ENCODE results near the gene MPP1. TPM values are rescaled to one million over a fixed set of nuclear protein-coding genes. Genes with fewer than 3 reads are reported as not detected.

MPP1 gene
- total and polyA plus RNA-seq, 7 experiments from 2014 or later: 23.2 to 76.7 (median 34.8) TPM

DNA sequence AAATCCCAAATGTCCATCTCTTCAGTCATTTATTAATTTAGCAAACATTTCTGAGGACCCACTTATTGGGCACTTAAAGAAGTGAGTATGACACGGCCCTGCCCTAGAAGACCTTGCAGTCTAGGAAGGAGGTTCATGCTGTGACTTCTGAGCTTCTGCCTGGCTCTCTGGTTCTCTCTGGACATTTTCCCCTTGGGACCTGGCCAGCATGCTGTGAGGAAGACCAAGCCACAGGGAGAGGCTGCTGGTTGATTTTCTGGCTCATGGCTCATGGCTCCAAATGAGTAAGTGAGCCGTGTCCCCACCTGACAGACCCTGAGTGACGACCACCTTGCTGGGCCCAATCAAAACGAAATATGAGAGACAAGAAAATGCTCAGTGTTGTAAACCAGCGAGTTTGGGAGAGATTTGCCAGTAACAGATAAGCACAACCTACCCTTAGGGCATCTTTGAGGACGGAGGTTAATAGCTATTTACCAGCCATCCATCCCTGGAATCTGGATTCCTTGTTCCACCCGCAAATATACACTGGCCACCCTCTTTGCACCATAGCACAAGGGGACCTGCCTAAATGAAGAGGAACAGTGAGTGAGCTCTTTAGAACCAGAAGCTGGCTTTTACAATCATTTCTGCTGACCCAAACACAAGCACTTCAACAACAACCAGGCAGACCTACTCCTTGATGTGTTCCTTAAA, 876 bp downstream of the MPP1 start:
- ATAC-seq: no peak
- Mint-ChIP-seq H3K27me3 (no peaks in the 10 kb centered on the region), H3K36me3 (peaks cover 0 to 3% (median 0%) of the 10 kb centered on the region in 5 donors), H3K4me3 (peak overlapping the region; percentile 80 to 91 (median 84)), H3K27ac (peak overlapping the region; percentile 31 to 82 (median 73)), H3K4me1 (peaks cover 16 to 53% (median 49%) of the 10 kb centered on the region in 7 donors), H3K9me3 (peaks cover 0 to 3% (median 0%) of the 10 kb centered on the region in 11 donors)
- Histone ChIP-seq H3K36me3 (ENCODE audit: control insufficient read depth in 2 of 3, insufficient read depth in 3 of 3, low read length in 3 of 3) (no peaks in the 10 kb centered on the region), H3K27ac (ENCODE audit: low read depth, low read length) (peak overlapping the region; percentile 74), H3K9me3 (ENCODE audit: control insufficient read depth in 2 of 3, low read length in 3 of 3) (no peaks in the 10 kb centered on the region), H3K4me1 (ENCODE audit: control insufficient read depth in 2 of 2, insufficient read depth in 2 of 2, low read length in 2 of 2) (peaks cover 0 to 34% of the 10 kb centered on the region in 2 donors), H3K27me3 (ENCODE audit: control insufficient read depth in 2 of 2, insufficient read depth in 2 of 2, low read length in 2 of 2) (no peaks in the 10 kb centered on the region), H3K4me3 (ENCODE audit: low read length) (peak overlapping the region; percentile 55)
- ChIA-PET CTCF (no interaction called here), POLR2A (interaction anchor here (2.1 kb wide), 1 partner anchor 42 kb away, joined by 15 read pairs; the partner anchor contains the start of gene DKC1)
- no peak for DNase-seq
- intact Hi-C loops (cut with micrococcal nuclease): loop anchor here (5.0 to 10.0 kb wide), 2 partner anchors 38 to 810 kb away; partner anchors contain the start of genes SPRY3 (in 1 of the 2) and TMLHE (in 1 of the 2)

DNA sequence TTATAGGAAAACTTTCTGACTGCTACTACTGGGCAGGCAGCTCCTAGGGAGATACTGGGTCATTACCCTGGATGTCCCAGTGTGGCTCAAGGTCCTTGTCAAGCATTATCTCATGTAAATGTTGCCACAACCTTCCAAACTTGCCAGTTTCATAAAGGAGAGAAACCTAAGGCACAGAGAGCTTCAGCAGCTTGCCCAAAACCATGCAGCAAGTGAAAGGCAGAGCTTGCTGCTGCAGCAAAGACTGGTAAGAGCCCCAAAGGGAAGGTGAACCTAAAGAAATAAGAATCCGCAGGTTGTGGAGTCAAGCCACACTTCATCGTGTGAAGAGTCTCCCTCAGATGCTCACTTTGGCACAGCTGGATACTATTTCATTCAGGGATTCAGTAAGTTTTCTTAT, 2.3 kb downstream of the MPP1 start:
- ChIA-PET CTCF (no interaction called here), POLR2A (no interaction called here)
- Mint-ChIP-seq H3K27ac (peak overlapping the region in 7 of 9 donors; percentile 32 to 92 (median 72)), H3K4me1 (peaks cover 20 to 64% (median 56%) of the 10 kb centered on the region in 7 donors), H3K4me3 (peak overlapping the region in 8 of 10 donors; percentile 29 to 87 (median 68)), H3K36me3 (peaks cover 0 to 3% (median 0%) of the 10 kb centered on the region in 5 donors), H3K9me3 (peaks cover 0 to 3% (median 0%) of the 10 kb centered on the region in 11 donors), H3K27me3 (no peaks in the 10 kb centered on the region)
- peak overlapping the region; percentile 48 for H3K27ac ChIP-seq (ENCODE audit: low read depth, low read length)
- no peaks in the 10 kb centered on the region for H3K27me3 ChIP-seq (ENCODE audit: control insufficient read depth in 2 of 2, insufficient read depth in 2 of 2, low read length in 2 of 2)
- DNase-seq: no peak
- no peaks in the 10 kb centered on the region for H3K36me3 ChIP-seq (ENCODE audit: control insufficient read depth in 2 of 3, insufficient read depth in 3 of 3, low read length in 3 of 3)
- ATAC-seq: no peak
- H3K4me1 ChIP-seq (ENCODE audit: control insufficient read depth in 2 of 2, insufficient read depth in 2 of 2, low read length in 2 of 2): peaks cover 0 to 40% of the 10 kb centered on the region in 2 donors
- intact Hi-C loops (cut with micrococcal nuclease): loop anchor here (5.0 to 10.0 kb wide), 2 partner anchors 39 to 812 kb away; partner anchors contain the start of genes SPRY3 (in 1 of the 2) and TMLHE (in 1 of the 2)
- H3K9me3 ChIP-seq (ENCODE audit: control insufficient read depth in 2 of 3, low read length in 3 of 3): no peaks in the 10 kb centered on the region
- no peak overlapping the region for H3K4me3 ChIP-seq (ENCODE audit: low read length)

DNA sequence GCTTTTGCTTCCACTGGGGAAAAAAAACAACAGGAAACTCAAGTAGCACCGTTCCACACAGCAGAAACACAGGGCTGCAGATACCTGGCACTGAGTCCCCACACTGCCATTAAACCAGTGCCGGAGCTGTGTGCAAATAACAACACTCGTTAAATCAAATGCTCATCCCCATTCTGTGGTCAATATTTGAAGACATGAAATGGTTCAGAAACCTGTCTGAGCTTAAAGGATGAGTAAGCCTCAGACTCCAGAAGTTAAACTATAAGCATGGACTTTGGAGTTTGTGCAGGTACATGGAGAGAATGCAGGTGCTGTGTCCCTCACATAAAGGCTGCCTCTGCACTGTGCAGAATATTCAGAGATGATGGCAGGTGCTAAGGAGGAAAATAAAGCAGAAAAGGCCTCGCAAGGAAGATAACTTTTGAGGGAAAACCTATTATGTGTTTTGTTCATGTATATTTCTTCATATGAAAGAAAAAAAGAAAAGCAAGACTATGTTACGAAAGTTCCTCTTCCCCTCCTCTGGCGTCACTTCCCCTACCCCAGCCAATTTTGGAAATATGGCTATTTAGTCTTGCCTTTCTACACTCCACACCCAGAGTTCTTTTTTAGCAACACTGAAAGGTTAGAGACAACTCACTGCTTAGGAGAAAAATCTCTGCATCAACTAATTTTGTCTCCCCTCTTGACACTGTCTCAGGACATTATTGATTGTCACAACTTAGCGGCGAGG, 4.6 kb downstream of the MPP1 start:
- H3K4me1 Mint-ChIP-seq: peaks cover 20 to 70% (median 57%) of the 10 kb centered on the region in 7 donors
- Histone ChIP-seq H3K27me3 (ENCODE audit: control insufficient read depth in 2 of 2, insufficient read depth in 2 of 2, low read length in 2 of 2) (no peaks in the 10 kb centered on the region), H3K9me3 (ENCODE audit: control insufficient read depth in 2 of 3, low read length in 3 of 3) (no peaks in the 10 kb centered on the region), H3K4me1 (ENCODE audit: control insufficient read depth in 2 of 2, insufficient read depth in 2 of 2, low read length in 2 of 2) (peaks cover 0 to 40% of the 10 kb centered on the region in 2 donors), H3K36me3 (ENCODE audit: control insufficient read depth in 2 of 3, insufficient read depth in 3 of 3, low read length in 3 of 3) (no peaks in the 10 kb centered on the region), H3K4me3 (ENCODE audit: low read length) (no peak overlapping the region), H3K27ac (ENCODE audit: low read depth, low read length) (peak overlapping the region; percentile 39)
- ChIA-PET CTCF (no interaction called here), POLR2A (no interaction called here)
- no peaks in the 10 kb centered on the region for H3K27me3 Mint-ChIP-seq
- peak overlapping the region; percentile 7 to 77 (median 52) for H3K4me3 Mint-ChIP-seq
- DNase-seq: no peak
- H3K36me3 Mint-ChIP-seq: peaks cover 0 to 12% (median 0%) of the 10 kb centered on the region in 5 donors
- ATAC-seq: no peak
- H3K9me3 Mint-ChIP-seq: no peaks in the 10 kb centered on the region
- peak overlapping the region; percentile 33 to 84 (median 58) for H3K27ac Mint-ChIP-seq
- intact Hi-C loops (cut with micrococcal nuclease): loop anchor here (5.0 to 10.0 kb wide), 2 partner anchors 42 to 814 kb away; partner anchors contain the start of genes SPRY3 (in 1 of the 2) and TMLHE (in 1 of the 2)

DNA sequence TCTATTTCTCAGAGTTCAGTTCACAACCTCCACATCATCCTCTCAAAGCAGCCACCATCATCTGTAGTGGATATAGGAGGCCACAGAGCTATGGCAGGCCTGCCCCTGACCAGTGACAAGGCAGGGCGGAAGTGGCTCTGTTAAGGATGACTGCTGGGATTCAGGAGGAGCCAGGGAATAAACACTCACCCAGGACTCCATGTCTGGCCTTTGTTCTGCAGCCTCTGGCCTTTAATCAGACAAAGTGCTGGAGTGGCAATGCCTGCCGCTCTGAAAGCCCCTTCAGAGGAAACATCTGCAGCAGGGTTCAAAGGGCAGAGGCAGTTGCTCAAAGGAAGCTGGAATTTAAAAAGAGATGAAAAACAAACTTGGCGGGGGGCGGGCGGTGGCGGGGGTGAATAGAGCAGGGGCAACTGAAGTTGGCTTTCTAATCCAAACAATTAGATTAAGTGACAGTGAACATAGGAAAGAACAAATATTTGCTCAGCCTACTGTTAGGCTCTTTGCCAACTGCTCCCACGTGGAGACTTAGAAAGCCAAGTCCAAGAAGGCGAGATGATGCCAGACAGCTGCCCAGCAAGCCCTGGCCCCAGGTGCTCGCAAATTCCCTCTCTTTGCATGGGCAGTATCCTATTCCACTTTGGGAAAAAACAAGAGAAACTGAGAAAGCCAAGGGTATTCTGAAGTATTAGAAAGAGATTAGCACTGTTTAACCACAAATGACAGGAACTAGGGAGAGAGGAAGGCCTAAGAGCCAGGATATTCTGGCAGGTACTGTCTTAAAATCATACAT, 5.5 kb downstream of the MPP1 start:
- ChIA-PET POLR2A (interaction anchor here (1.7 kb wide), 1 partner anchor 37 kb away, joined by 6 read pairs; the partner anchor contains the start of gene DKC1), CTCF (no interaction called here)
- Histone ChIP-seq H3K9me3 (ENCODE audit: control insufficient read depth in 2 of 3, low read length in 3 of 3) (no peaks in the 10 kb centered on the region), H3K27ac (ENCODE audit: low read depth, low read length) (peak overlapping the region; percentile 39), H3K27me3 (ENCODE audit: control insufficient read depth in 2 of 2, insufficient read depth in 2 of 2, low read length in 2 of 2) (no peaks in the 10 kb centered on the region), H3K4me1 (ENCODE audit: control insufficient read depth in 2 of 2, insufficient read depth in 2 of 2, low read length in 2 of 2) (peaks cover 0 to 40% of the 10 kb centered on the region in 2 donors), H3K36me3 (ENCODE audit: control insufficient read depth in 2 of 3, insufficient read depth in 3 of 3, low read length in 3 of 3) (no peaks in the 10 kb centered on the region), H3K4me3 (ENCODE audit: low read length) (no peak overlapping the region)
- DNase-seq: no peak
- Mint-ChIP-seq H3K36me3 (peaks cover 0 to 12% (median 0%) of the 10 kb centered on the region in 5 donors), H3K4me3 (peak overlapping the region in 9 of 10 donors; percentile 31 to 77 (median 50)), H3K27me3 (no peaks in the 10 kb centered on the region), H3K27ac (peak overlapping the region; percentile 22 to 84 (median 57)), H3K4me1 (peaks cover 20 to 73% (median 58%) of the 10 kb centered on the region in 7 donors), H3K9me3 (no peaks in the 10 kb centered on the region)
- intact Hi-C loops (cut with micrococcal nuclease): loop anchor here (5.0 to 10.0 kb wide), 2 partner anchors 43 to 815 kb away; partner anchors contain the start of genes SPRY3 (in 1 of the 2) and TMLHE (in 1 of the 2)
- no peak for ATAC-seq

DNA sequence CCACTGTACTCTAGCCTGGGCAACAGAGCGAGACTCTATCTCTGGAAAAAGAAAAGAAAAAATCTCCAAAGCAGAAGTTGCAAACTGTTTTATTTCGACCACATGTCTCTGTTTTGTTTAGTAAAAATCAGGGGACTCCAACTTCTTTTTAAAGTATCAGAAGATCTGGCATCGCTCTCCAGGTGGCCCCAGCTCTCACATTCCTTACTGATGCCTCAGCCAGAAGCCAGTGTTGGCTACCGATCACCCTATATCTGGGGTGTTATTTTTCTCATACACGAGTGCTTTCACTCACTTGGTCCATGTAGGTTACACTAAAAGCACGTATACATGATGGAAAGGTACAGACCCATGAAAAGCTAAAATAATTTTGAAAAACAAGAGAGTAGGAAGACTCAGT, 8.3 kb downstream of the MPP1 start:
- H3K9me3 Mint-ChIP-seq: no peaks in the 10 kb centered on the region
- peaks cover 14 to 57% (median 34%) of the 10 kb centered on the region in 7 donors for H3K4me1 Mint-ChIP-seq
- H3K27ac ChIP-seq (ENCODE audit: low read depth, low read length): no peak overlapping the region
- H3K36me3 ChIP-seq (ENCODE audit: control insufficient read depth in 2 of 3, insufficient read depth in 3 of 3, low read length in 3 of 3): no peaks in the 10 kb centered on the region
- no peaks in the 10 kb centered on the region for H3K27me3 Mint-ChIP-seq
- H3K36me3 Mint-ChIP-seq: peaks cover 0 to 12% (median 0%) of the 10 kb centered on the region in 5 donors
- peak overlapping the region in 2 of 9 donors; percentile 28 to 29 for H3K27ac Mint-ChIP-seq
- ATAC-seq (no peak), DNase-seq (no peak)
- ChIA-PET POLR2A (interaction anchor here (0.6 kb wide), 1 partner anchor 22 kb away, joined by 3 read pairs; no protein-coding TSS in a partner anchor), CTCF (no interaction called here)
- H3K4me1 ChIP-seq (ENCODE audit: control insufficient read depth in 2 of 2, insufficient read depth in 2 of 2, low read length in 2 of 2): peaks cover 0 to 28% of the 10 kb centered on the region in 2 donors
- H3K4me3 Mint-ChIP-seq: no peak overlapping the region
- H3K27me3 ChIP-seq (ENCODE audit: control insufficient read depth in 2 of 2, insufficient read depth in 2 of 2, low read length in 2 of 2): no peaks in the 10 kb centered on the region
- intact Hi-C loops (cut with micrococcal nuclease): no loop called here
- no peaks in the 10 kb centered on the region for H3K9me3 ChIP-seq (ENCODE audit: control insufficient read depth in 2 of 3, low read length in 3 of 3)
- H3K4me3 ChIP-seq (ENCODE audit: low read length): no peak overlapping the region

DNA sequence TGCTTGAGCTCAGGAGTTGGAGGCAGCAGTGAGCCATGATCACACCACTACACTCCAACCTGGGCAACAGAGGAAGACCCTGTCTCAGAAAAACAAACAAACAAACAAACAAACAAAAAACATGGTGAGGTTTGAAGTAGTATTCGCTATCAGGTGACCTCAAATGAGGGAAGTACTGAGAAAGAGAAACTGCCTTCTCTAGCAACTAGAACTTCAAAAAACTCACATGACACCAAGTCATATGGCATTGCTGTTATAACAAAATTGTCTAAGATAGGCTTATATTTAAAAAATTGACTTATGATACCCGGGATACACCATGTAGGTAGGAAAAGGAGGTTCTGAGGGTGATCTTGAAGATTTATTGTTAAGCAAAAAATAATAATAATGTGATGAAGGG, 10.3 kb downstream of the MPP1 start:
- H3K4me3 ChIP-seq (ENCODE audit: low read length): no peak overlapping the region
- H3K9me3 ChIP-seq (ENCODE audit: control insufficient read depth in 2 of 3, low read length in 3 of 3): no peaks in the 10 kb centered on the region
- POLR2A ChIA-PET: interaction anchor here (2.2 kb wide), 1 partner anchor 12 kb away, joined by 9 read pairs; no protein-coding TSS in a partner anchor
- no peaks in the 10 kb centered on the region for H3K27me3 ChIP-seq (ENCODE audit: control insufficient read depth in 2 of 2, insufficient read depth in 2 of 2, low read length in 2 of 2)
- H3K36me3 Mint-ChIP-seq: peaks cover 0 to 20% (median 3%) of the 10 kb centered on the region in 5 donors
- peaks cover 9 to 43% (median 19%) of the 10 kb centered on the region in 7 donors for H3K4me1 Mint-ChIP-seq
- peaks cover 0 to 12% of the 10 kb centered on the region in 2 donors for H3K4me1 ChIP-seq (ENCODE audit: control insufficient read depth in 2 of 2, insufficient read depth in 2 of 2, low read length in 2 of 2)
- no peak for ATAC-seq
- no peak overlapping the region for H3K4me3 Mint-ChIP-seq
- no peak overlapping the region for H3K27ac ChIP-seq (ENCODE audit: low read depth, low read length)
- no peak for DNase-seq
- CTCF ChIA-PET: no interaction called here
- no peaks in the 10 kb centered on the region for H3K36me3 ChIP-seq (ENCODE audit: control insufficient read depth in 2 of 3, insufficient read depth in 3 of 3, low read length in 3 of 3)
- no peaks in the 10 kb centered on the region for H3K9me3 Mint-ChIP-seq
- H3K27ac Mint-ChIP-seq: no peak overlapping the region
- H3K27me3 Mint-ChIP-seq: no peaks in the 10 kb centered on the region
- intact Hi-C loops (cut with micrococcal nuclease): no loop called here
